Uterus (tissue), 2 donors: ENCODE measurements around the gene OR9Q1.

ENCODE experiments used
- CTCF ChIP-seq, 4 experiments: fragments of 200-600 bp in 2 of 4; fragments of 450-650 bp in 2 of 4; sonication (generic) in 2 of 4; IDR thresholded peaks; one replicate each; pipeline ENCODE4 v1.5.1; 2016 to 2019; ENCODE audit warnings: antibody characterized with exemption in 4 of 4, mild to moderate bottlenecking in 2 of 4, moderate library complexity in 1 of 4
- POLR2A ChIP-seq, 2 donors: fragments of 450-650 bp; IDR thresholded peaks; one replicate each; pipeline ENCODE4 v1.6.1; 2016; ENCODE audit warnings: antibody characterized with exemption in 2 of 2, mild to moderate bottlenecking in 1 of 2, moderate library complexity in 1 of 2

- TF ChIP-seq CTCF (IDR thresholded peaks at IDR 0.05) (no peak), POLR2A (IDR thresholded peaks at IDR 0.05) (no peak)
These were observed 52.1 kb downstream of the OR9Q1 start for GRCh38 chr11:58075781-58076180.
